ENCODE measurements around the gene PLD1.
"Not testable (repeated sequence)": the region's sequence is repeated elsewhere in the genome, so short reads cannot be mapped to it uniquely, and the experiment has no call there.

The PLD1 gene

GRCh38 chr3:171768281-171768900, 41.9 kb downstream of the PLD1 start:
- DNase-seq = no peak

- DNase-seq = no peak
Observed at GRCh38 chr3:171765511-171765887, 44.8 kb downstream of the PLD1 start.

- DNase-seq = no peak
Observed at GRCh38 chr3:171763392-171763791, 46.9 kb downstream of the PLD1 start.

- DNase-seq = no peak
Observed at GRCh38 chr3:171760477-171760876, 49.8 kb downstream of the PLD1 start.

- no peak for DNase-seq
Observed at GRCh38 chr3:171758109-171758508, 52.2 kb downstream of the PLD1 start.

GRCh38 chr3:171757361-171758034, 52.8 kb downstream of the PLD1 start:
- DNase-seq = no peak

- DNase-seq = no peak
Observed at GRCh38 chr3:171755656-171756055, 54.6 kb downstream of the PLD1 start.

GRCh38 chr3:171755015-171755589, 55.2 kb downstream of the PLD1 start:
- no peak for DNase-seq

- DNase-seq = no peak
Observed at GRCh38 chr3:171753665-171754408, 56.4 kb downstream of the PLD1 start.

- no peak for DNase-seq
Observed at GRCh38 chr3:171753025-171753472, 57.2 kb downstream of the PLD1 start.

- no peak for DNase-seq
Observed at GRCh38 chr3:171752329-171752728, 58.0 kb downstream of the PLD1 start.

- no peak for DNase-seq
Observed at GRCh38 chr3:171749124-171749523, 61.2 kb downstream of the PLD1 start.

GRCh38 chr3:171748064-171748924, 62.0 kb downstream of the PLD1 start:
- no peak for DNase-seq

GRCh38 chr3:171747223-171747920, 62.9 kb downstream of the PLD1 start:
- no peak for DNase-seq

- not testable (repeated sequence) for DNase-seq
Observed at GRCh38 chr3:171746320-171747222, 63.7 kb downstream of the PLD1 start.

GRCh38 chr3:171745577-171746319, 64.5 kb downstream of the PLD1 start:
- DNase-seq = no peak

- DNase-seq = no peak
Observed at GRCh38 chr3:171744158-171744741, 66.0 kb downstream of the PLD1 start.

GRCh38 chr3:171743327-171744157, 66.7 kb downstream of the PLD1 start:
- no peak for DNase-seq

GRCh38 chr3:171741377-171741776, 68.9 kb downstream of the PLD1 start:
- no peak for DNase-seq

Measured in cerebellar nuclear complex (tissue), 1 donor.